ENCODE results near the gene KLHL12.

The KLHL12 gene

DNA sequence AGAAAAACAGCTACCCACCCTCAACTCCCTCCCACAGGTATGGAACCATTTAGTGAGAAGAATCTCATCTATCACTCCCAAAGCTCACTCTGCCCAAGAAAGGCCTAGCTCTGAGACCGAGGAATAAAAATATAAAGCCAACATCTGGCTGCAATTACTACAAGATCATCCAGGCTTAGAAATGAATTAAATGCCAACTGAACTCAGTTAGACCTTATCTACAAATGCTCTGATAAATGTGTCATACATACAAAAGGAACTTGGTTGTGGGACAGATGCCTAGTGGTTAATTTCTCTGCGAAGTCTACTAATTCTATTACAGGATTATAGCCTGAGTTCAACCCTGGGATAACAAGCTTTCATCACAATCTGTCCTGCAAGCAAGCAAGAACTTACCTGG lies 24.4 kb upstream of the KLHL12 start:
- Histone ChIP-seq H3K79me2 (ENCODE audit: insufficient read depth, low read length) (peaks cover 39% of the 10 kb centered on the region), H3K36me3 (ENCODE audit: insufficient read depth, low read length) (peaks cover 41% of the 10 kb centered on the region), H4K20me1 (ENCODE audit: insufficient read depth, low read length) (no peaks in the 10 kb centered on the region), H3K27me3 (ENCODE audit: insufficient read depth, low read length) (no peaks in the 10 kb centered on the region), H3K4me3 (ENCODE audit: low read depth, low read length, poor library complexity, severe bottlenecking) (no peak overlapping the region), H3K9me2 (ENCODE audit: low read depth, low read length) (no peaks in the 10 kb centered on the region), H3K27ac (ENCODE audit: low read depth, low read length, poor library complexity, severe bottlenecking) (no peak overlapping the region), H3K4me2 (ENCODE audit: low read length) (no peak overlapping the region), H2AFZ (ENCODE audit: low read length) (no peak overlapping the region), H3K9me3 (ENCODE audit: low read length) (no peaks in the 10 kb centered on the region), H3K4me1 (ENCODE audit: insufficient read depth, low read length, severe bottlenecking) (peaks cover 10% of the 10 kb centered on the region), H3F3A (ENCODE audit: insufficient read depth, low read length) (no peaks in the 10 kb centered on the region), H3K9ac (ENCODE audit: low read length) (no peak overlapping the region)
- TF ChIP-seq EZH2 (IDR thresholded peaks at IDR 0.05; ENCODE audit: borderline replicate concordance, low read length), result no peak

DNA sequence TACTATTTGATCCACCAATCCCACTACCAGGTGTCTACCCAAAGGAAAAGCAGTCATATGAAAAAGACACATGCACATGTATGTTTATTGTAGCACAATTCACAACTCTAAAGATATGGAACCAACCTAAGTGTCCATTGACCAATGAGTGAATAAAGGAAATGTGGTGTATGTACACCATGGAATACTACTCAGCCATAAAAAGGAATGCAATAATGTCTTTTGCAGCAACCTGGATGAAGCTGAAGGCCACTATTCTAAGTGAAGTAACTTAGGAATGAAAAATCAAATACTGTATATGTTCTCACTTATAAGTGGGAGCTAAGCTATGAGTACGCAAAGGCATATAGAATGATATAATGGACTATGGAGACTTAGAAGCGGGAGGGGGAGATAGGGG lies 18.4 kb upstream of the KLHL12 start:
- Histone ChIP-seq H3F3A (ENCODE audit: insufficient read depth, low read length) (no peaks in the 10 kb centered on the region), H3K4me1 (ENCODE audit: insufficient read depth, low read length, severe bottlenecking) (no peaks in the 10 kb centered on the region), H3K79me2 (ENCODE audit: insufficient read depth, low read length) (no peaks in the 10 kb centered on the region), H3K9me2 (ENCODE audit: low read depth, low read length) (no peaks in the 10 kb centered on the region), H3K27ac (ENCODE audit: low read depth, low read length, poor library complexity, severe bottlenecking) (no peak overlapping the region), H2AFZ (ENCODE audit: low read length) (no peak overlapping the region), H3K36me3 (ENCODE audit: insufficient read depth, low read length) (peaks cover 89% of the 10 kb centered on the region), H3K9ac (ENCODE audit: low read length) (no peak overlapping the region), H4K20me1 (ENCODE audit: insufficient read depth, low read length) (no peaks in the 10 kb centered on the region), H3K9me3 (ENCODE audit: low read length) (no peaks in the 10 kb centered on the region), H3K27me3 (ENCODE audit: insufficient read depth, low read length) (no peaks in the 10 kb centered on the region), H3K4me3 (ENCODE audit: low read depth, low read length, poor library complexity, severe bottlenecking) (no peak overlapping the region), H3K4me2 (ENCODE audit: low read length) (no peak overlapping the region)
- TF ChIP-seq, protein P1, sequence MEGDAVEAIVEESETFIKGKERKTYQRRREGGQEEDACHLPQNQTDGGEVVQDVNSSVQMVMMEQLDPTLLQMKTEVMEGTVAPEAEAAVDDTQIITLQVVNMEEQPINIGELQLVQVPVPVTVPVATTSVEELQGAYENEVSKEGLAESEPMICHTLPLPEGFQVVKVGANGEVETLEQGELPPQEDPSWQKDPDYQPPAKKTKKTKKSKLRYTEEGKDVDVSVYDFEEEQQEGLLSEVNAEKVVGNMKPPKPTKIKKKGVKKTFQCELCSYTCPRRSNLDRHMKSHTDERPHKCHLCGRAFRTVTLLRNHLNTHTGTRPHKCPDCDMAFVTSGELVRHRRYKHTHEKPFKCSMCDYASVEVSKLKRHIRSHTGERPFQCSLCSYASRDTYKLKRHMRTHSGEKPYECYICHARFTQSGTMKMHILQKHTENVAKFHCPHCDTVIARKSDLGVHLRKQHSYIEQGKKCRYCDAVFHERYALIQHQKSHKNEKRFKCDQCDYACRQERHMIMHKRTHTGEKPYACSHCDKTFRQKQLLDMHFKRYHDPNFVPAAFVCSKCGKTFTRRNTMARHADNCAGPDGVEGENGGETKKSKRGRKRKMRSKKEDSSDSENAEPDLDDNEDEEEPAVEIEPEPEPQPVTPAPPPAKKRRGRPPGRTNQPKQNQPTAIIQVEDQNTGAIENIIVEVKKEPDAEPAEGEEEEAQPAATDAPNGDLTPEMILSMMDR (IDR thresholded peaks at IDR 0.05; ENCODE audit: low read length), result no peak
- no peak for TF ChIP-seq EZH2 (IDR thresholded peaks at IDR 0.05; ENCODE audit: borderline replicate concordance, low read length)

GRCh38 chr1:202944438-202944921 lies 17.4 kb upstream of the KLHL12 start:
- Histone ChIP-seq H3K27ac (ENCODE audit: low read depth, low read length, poor library complexity, severe bottlenecking) (no peak overlapping the region), H4K20me1 (ENCODE audit: insufficient read depth, low read length) (no peaks in the 10 kb centered on the region), H3K9me2 (ENCODE audit: low read depth, low read length) (no peaks in the 10 kb centered on the region), H3K4me2 (ENCODE audit: low read length) (no peak overlapping the region), H3K79me2 (ENCODE audit: insufficient read depth, low read length) (no peaks in the 10 kb centered on the region), H3K4me3 (ENCODE audit: low read depth, low read length, poor library complexity, severe bottlenecking) (no peak overlapping the region), H3K9ac (ENCODE audit: low read length) (no peak overlapping the region), H3K27me3 (ENCODE audit: insufficient read depth, low read length) (no peaks in the 10 kb centered on the region), H3K36me3 (ENCODE audit: insufficient read depth, low read length) (peaks cover 86% of the 10 kb centered on the region), H3K9me3 (ENCODE audit: low read length) (no peaks in the 10 kb centered on the region), H2AFZ (ENCODE audit: low read length) (no peak overlapping the region), H3F3A (ENCODE audit: insufficient read depth, low read length) (no peaks in the 10 kb centered on the region), H3K4me1 (ENCODE audit: insufficient read depth, low read length, severe bottlenecking) (no peaks in the 10 kb centered on the region)
- TF ChIP-seq EZH2 (IDR thresholded peaks at IDR 0.05; ENCODE audit: borderline replicate concordance, low read length), result no peak
- TF ChIP-seq, protein P1 (IDR thresholded peaks at IDR 0.05; ENCODE audit: low read length), result no peak

DNA sequence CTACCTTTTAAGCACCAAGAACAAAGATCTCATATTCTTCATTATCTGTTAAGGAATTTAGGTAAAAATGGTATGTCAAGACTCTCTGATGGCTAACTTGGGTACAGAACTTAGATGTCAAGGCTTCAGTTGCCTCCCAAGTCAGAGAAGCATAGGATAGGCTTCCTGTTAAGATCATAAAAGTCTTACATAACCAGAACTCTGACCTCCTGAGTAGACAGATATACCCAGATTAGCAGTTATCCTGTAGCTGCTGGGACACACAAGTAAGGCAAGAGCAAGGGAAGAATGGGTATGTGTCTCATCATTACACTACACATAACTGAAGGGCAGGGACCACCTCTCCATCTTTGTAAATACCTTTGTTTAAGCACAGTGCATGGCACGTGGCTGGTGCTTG lies 15.4 kb upstream of the KLHL12 start:
- Histone ChIP-seq H3K4me2 (ENCODE audit: low read length) (no peak overlapping the region), H2AFZ (ENCODE audit: low read length) (no peak overlapping the region), H3K4me1 (ENCODE audit: insufficient read depth, low read length, severe bottlenecking) (no peaks in the 10 kb centered on the region), H3K27ac (ENCODE audit: low read depth, low read length, poor library complexity, severe bottlenecking) (no peak overlapping the region), H4K20me1 (ENCODE audit: insufficient read depth, low read length) (no peaks in the 10 kb centered on the region), H3K9me2 (ENCODE audit: low read depth, low read length) (no peaks in the 10 kb centered on the region), H3K9me3 (ENCODE audit: low read length) (no peaks in the 10 kb centered on the region), H3F3A (ENCODE audit: insufficient read depth, low read length) (no peaks in the 10 kb centered on the region), H3K4me3 (ENCODE audit: low read depth, low read length, poor library complexity, severe bottlenecking) (no peak overlapping the region), H3K27me3 (ENCODE audit: insufficient read depth, low read length) (no peaks in the 10 kb centered on the region), H3K36me3 (ENCODE audit: insufficient read depth, low read length) (peaks cover 73% of the 10 kb centered on the region), H3K9ac (ENCODE audit: low read length) (no peak overlapping the region), H3K79me2 (ENCODE audit: insufficient read depth, low read length) (no peaks in the 10 kb centered on the region)
- TF ChIP-seq EZH2 (IDR thresholded peaks at IDR 0.05; ENCODE audit: borderline replicate concordance, low read length), result no peak
- TF ChIP-seq, protein P1 (IDR thresholded peaks at IDR 0.05; ENCODE audit: low read length), result no peak

Measured in OCI-LY1 (cell line).